AG10803 (cell line): ENCODE results near the gene NUDT7.

Source experiments
- DNase-seq: peaks from one replicate; pipeline ENCODE4 v3.0.0; 2010; ENCODE audit warnings: low read depth
- H3K4me3 ChIP-seq: 2 replicates; pipeline ENCODE4 v1.5.1; 2011; ENCODE audit warnings: mild to moderate bottlenecking, low read length, control low read depth
- TF ChIP-seq, protein P1 (sequence below): conservative IDR thresholded peaks from 2 replicates; pipeline ENCODE4 v1.5.1; 2011; ENCODE audit warnings: mild to moderate bottlenecking, low read length, control low read depth, inconsistent platforms

NUDT7 gene

GRCh38 chr16:77723108-77723514 lies 797 bp downstream of the NUDT7 start:
- TF ChIP-seq, protein P1, sequence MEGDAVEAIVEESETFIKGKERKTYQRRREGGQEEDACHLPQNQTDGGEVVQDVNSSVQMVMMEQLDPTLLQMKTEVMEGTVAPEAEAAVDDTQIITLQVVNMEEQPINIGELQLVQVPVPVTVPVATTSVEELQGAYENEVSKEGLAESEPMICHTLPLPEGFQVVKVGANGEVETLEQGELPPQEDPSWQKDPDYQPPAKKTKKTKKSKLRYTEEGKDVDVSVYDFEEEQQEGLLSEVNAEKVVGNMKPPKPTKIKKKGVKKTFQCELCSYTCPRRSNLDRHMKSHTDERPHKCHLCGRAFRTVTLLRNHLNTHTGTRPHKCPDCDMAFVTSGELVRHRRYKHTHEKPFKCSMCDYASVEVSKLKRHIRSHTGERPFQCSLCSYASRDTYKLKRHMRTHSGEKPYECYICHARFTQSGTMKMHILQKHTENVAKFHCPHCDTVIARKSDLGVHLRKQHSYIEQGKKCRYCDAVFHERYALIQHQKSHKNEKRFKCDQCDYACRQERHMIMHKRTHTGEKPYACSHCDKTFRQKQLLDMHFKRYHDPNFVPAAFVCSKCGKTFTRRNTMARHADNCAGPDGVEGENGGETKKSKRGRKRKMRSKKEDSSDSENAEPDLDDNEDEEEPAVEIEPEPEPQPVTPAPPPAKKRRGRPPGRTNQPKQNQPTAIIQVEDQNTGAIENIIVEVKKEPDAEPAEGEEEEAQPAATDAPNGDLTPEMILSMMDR, result no peak
- peak; percentile 84 for DNase-seq

GRCh38 chr16:77724174-77724573 lies 1.9 kb downstream of the NUDT7 start:
- no peak for DNase-seq
- H3K4me3 ChIP-seq, result no peak overlapping the region
- TF ChIP-seq, protein P1, result no peak

More at GRCh38 chr16:77723108-77723514, 797 bp downstream of the NUDT7 start:
- peak overlapping the region; percentile 73 for H3K4me3 ChIP-seq

DNA sequence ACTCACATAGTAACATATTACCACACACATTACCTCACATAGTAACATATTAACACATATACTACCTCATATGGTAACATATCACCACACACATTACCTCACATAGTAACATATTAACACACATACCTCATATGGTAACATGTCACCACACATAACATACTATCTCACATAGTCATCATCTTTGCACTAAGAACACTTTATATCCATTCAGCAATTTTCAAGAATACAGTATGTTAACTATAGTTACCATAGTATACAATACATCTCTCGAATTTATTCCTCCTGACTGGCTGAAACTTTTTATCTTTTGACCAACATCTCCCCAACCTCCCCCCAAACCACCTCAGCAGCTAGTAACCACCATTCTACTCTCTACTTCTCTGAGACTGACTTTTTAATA lies 7.6 kb downstream of the NUDT7 start:
- no peak for DNase-seq
- TF ChIP-seq, protein P1, result no peak

DNA sequence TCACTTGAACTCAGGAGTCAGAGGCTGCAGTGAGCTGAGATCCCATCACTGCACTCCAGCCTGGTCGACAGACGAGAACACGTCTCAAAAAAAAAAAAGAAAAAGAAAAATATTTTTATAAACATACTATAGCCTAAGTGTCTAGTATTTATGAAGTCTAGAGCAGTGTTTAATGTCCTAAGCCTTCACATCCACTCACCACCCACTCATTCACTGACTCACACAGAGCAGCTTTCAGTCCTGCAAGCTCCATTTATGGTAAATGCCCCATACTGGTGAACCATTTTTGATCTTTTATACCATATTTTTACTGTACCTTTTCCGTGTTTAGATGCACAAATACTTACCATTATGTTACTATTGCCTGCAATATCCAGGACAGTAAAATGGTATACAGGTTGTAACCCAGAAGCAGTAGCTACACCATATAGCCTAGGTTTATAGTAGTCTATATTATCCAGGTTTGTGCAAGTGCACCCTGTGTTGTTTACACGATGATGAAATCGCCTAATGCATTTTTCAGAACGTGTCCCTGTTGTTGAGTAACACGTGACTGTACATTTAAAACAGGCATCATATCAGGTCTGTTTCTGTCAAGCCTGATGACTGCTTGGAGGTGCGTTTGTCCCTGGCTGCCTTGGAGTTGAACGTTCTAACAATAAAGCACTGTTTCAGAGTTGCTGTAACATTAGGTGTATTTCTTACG lies 10.1 kb downstream of the NUDT7 start:
- H3K4me3 ChIP-seq, result no peak overlapping the region
- peak; percentile 14 for DNase-seq
- TF ChIP-seq, protein P1, result no peak

More for the DNA sequence above, 7.6 kb downstream of the NUDT7 start:
- H3K4me3 ChIP-seq, result no peak overlapping the region

GRCh38 chr16:77736879-77737278 lies 14.6 kb downstream of the NUDT7 start:
- no peak overlapping the region for H3K4me3 ChIP-seq
- TF ChIP-seq, protein P1, result no peak
- no peak for DNase-seq

DNA sequence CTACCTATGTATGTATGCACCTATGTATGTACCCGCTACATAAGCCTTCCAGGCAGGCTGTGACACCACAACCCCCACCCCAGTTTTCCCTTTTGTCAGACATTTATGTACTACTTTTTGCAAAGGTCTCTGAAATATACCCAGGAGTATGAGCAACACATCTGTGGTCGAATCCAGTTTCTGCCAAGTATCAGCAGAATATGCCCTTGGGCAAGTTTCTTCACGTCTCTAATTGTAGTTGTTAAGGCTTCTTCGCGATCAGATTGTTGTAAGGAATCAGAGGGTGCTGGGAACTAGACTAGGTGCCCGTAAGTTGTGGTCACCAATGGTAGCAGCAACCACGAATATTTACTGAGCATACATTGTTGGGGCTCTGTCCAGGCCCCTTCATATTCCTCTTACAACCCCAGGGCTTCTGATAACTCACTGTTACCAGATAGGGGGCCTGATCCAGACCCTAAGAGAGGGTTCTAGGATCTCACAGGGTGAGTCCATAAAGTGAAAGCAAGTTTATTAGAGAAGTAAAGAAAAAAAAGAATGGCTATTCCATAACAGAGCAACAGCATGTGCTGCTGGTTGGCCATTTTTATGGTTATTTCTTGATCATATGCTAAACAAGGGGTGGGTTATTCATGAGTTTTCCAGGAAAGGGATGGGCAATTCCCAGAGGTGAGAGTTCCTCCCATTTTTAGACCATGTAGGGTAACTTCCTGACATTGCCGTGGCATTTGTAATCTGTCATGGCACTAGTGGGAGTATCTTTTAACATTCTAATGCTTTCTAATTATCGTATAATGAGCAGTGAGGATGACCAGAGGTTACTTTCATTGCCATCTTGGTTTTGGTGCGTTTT lies 16.6 kb downstream of the NUDT7 start:
- TF ChIP-seq, protein P1, result no peak
- no peak for DNase-seq
- no peak overlapping the region for H3K4me3 ChIP-seq

GRCh38 chr16:77739559-77739892 lies 17.2 kb downstream of the NUDT7 start:
- TF ChIP-seq, protein P1, result no peak
- DNase-seq, result no peak
- H3K4me3 ChIP-seq, result no peak overlapping the region
